HepG2 (cell line): ENCODE data around the gene IGDCC3. TPM values are rescaled to one million over a fixed set of nuclear protein-coding genes. Genes with fewer than 3 reads are reported as not detected.

Experiments used
- BRD4 ChIP-seq: sonication (generic); formaldehyde crosslinking; IDR thresholded peaks from 2 replicates; pipeline ENCODE4 v1.4.0; 2020; ENCODE audit warnings: missing genetic modification reagents
- CC2D1A ChIP-seq: sonication (generic); formaldehyde crosslinking; IDR thresholded peaks from 2 replicates; pipeline ENCODE4 v1.8.1; 2023; ENCODE audit warnings: mild to moderate bottlenecking, missing genetic modification reagents
- CSRNP1 ChIP-seq: sonication (generic); formaldehyde crosslinking; IDR thresholded peaks from 2 replicates; pipeline ENCODE4 v1.8.1; 2023; ENCODE audit warnings: mild to moderate bottlenecking, missing genetic modification reagents
- JARID2 ChIP-seq: sonication (generic); formaldehyde crosslinking; IDR thresholded peaks from 2 replicates; pipeline ENCODE4 v1.8.1; 2023; ENCODE audit warnings: missing genetic modification reagents, inconsistent platforms; ENCODE audit not compliant: insufficient replicate concordance
- MXD1 ChIP-seq: sonication (generic); formaldehyde crosslinking; IDR thresholded peaks from 2 replicates; pipeline ENCODE4 v1.4.0; 2020; ENCODE audit warnings: mild to moderate bottlenecking, missing genetic modification reagents
- NFATC3 ChIP-seq: sonication (generic); formaldehyde crosslinking; IDR thresholded peaks from 2 replicates; pipeline ENCODE4 v1.5.1; 2020; ENCODE audit warnings: mild to moderate bottlenecking, missing genetic modification reagents
- PLSCR1 ChIP-seq: sonication (generic); formaldehyde crosslinking; IDR thresholded peaks from 2 replicates; pipeline ENCODE4 v1.5.0; 2020; ENCODE audit warnings: missing genetic modification reagents, mild to moderate bottlenecking, borderline replicate concordance
- SOX6 ChIP-seq, 2 experiments: fragments of 450-650 bp in 1 of 2; sonication (generic) in 1 of 2; formaldehyde crosslinking in 1 of 2; IDR thresholded peaks; 2 replicates each; pipeline versions ENCODE4 v1.4.0 to v1.6.1; 2017 to 2020; ENCODE audit warnings: antibody characterized with exemption in 1 of 2, mild to moderate bottlenecking in 1 of 2, missing genetic modification reagents in 1 of 2
- WIZ ChIP-seq: sonication (generic); formaldehyde crosslinking; IDR thresholded peaks from 2 replicates; pipeline ENCODE4 v1.5.1; 2020; ENCODE audit warnings: mild to moderate bottlenecking, missing genetic modification reagents
- ZFP41 ChIP-seq: sonication (generic); formaldehyde crosslinking; IDR thresholded peaks from 2 replicates; pipeline ENCODE4 v1.4.0; 2020; ENCODE audit warnings: mild to moderate bottlenecking, missing genetic modification reagents, borderline replicate concordance
- ZNF446 ChIP-seq: sonication (generic); formaldehyde crosslinking; IDR thresholded peaks from 2 replicates; pipeline ENCODE4 v1.5.0; 2020; ENCODE audit warnings: mild to moderate bottlenecking, missing genetic modification reagents
- ZNF496 ChIP-seq: sonication (generic); formaldehyde crosslinking; IDR thresholded peaks from 2 replicates; pipeline ENCODE4 v1.8.1; 2023; ENCODE audit warnings: mild to moderate bottlenecking, moderate library complexity, missing genetic modification reagents; ENCODE audit not compliant: insufficient replicate concordance
- ZNF619 ChIP-seq: sonication (generic); formaldehyde crosslinking; IDR thresholded peaks from 2 replicates; pipeline ENCODE4 v1.4.0; 2020; ENCODE audit warnings: mild to moderate bottlenecking, missing genetic modification reagents
- polyA plus RNA-seq, 8 experiments: library from polyadenylated mRNA; depleted of rRNA in 3 of 8; stranded (reverse) in 7 of 8; unstranded in 1 of 8; fragments of >200 nt; fragmentation: Illumina TruSeq in 4 of 8; extraction: Trizol in 4 of 8; gene quantifications; 2 replicates each; pipeline versions ENCODE4 v1.2.1 to v1.2.3, GENCODE V29; 2011 to 2016; ENCODE audit warnings: low read depth in 4 of 8, missing spikeins in 1 of 8, mixed read lengths in 1 of 8; ENCODE audit not compliant: insufficient read depth in 1 of 8
- total RNA-seq, 5 experiments: library from RNA; depleted of rRNA; stranded (reverse); fragments of >200 nt; fragmentation: Illumina TruSeq; extraction: Trizol; gene quantifications; 2 replicates each; pipeline ENCODE4 v1.2.3, GENCODE V29; 2016; ENCODE audit warnings: low read depth in 1 of 5

IGDCC3 gene
- total and polyA plus RNA-seq, 2 of the 13 experiments (the other 11 are each of a cell fraction or from before 2014, with no cell fraction given) = 30.1 to 51.8 TPM

GRCh38 chr15:65413760-65414144 lies 36.0 kb upstream of the IGDCC3 start (continued):
- TF ChIP-seq ZNF619 (CRISPR knock-in tag) (no peak), WIZ (CRISPR knock-in tag) (no peak), JARID2 (CRISPR knock-in tag) (no peak), ZNF496 (no peak), PLSCR1 (no peak), ZNF446 (CRISPR knock-in tag) (no peak), ZFP41 (CRISPR knock-in tag) (no peak), BRD4 (CRISPR knock-in tag) (no peak), NFATC3 (CRISPR knock-in tag) (no peak), MXD1 (no peak), CC2D1A (CRISPR knock-in tag) (no peak), CSRNP1 (CRISPR knock-in tag) (no peak), SOX6 (IDR thresholded peaks at IDR 0.05) (no peak), SOX6 (CRISPR knock-in tag; IDR thresholded peaks at IDR 0.05) (no peak)
